T-cell (primary cell): ENCODE measurements around the gene LDB2. TPM values are rescaled to one million over a fixed set of nuclear protein-coding genes. Genes with fewer than 3 reads are reported as not detected.

Source experiments
- ATAC-seq, 4 experiments: fragments of 200-7000 bp in 3 of 4; fragments of 150-1000 bp in 1 of 4; cut with Tn5 transposase; replicated peaks in 1 of 4; 1 replicate in 3 of 4; 2 replicates in 1 of 4; pipeline ENCODE4 v1.10.0; 2021; ENCODE audit warnings: moderate library complexity in 3 of 4, mild to moderate bottlenecking in 2 of 4, moderate number of reproducible peaks in 1 of 4
- CTCF ChIA-PET, 2 donors: fragments of 300-600 bp; sonication (Branson Sonifier 250); formaldehyde crosslinking; loops; one replicate each; lab custom pipeline; 2022; ENCODE audit warnings: antibody characterized with exemption in 2 of 2; lab: Charles Lee
- POLR2A ChIA-PET, 2 donors: fragments of 300-600 bp; sonication (Branson Sonifier 250); formaldehyde crosslinking; loops; one replicate each; lab custom pipeline; 2022; ENCODE audit warnings: antibody characterized with exemption in 2 of 2; lab: Charles Lee
- DNase-seq, 35 experiments: peaks; one replicate each; pipeline versions ENCODE4 v3.0.0 to v3.0.0-alpha.2; 2013 to 2023
- H3K27ac ChIP-seq: one replicate; pipeline ENCODE4 v1.5.1; 2013; ENCODE audit warnings: low read length
- H3K27me3 ChIP-seq, 2 experiments: replicated peaks in 1 of 2; 1 replicate in 1 of 2; 2 replicates in 1 of 2; pipeline versions ENCODE4 v1.6.1 to v1.7.0; 2013; ENCODE audit warnings: low read length in 1 of 2, mixed read lengths in 1 of 2; ENCODE audit not compliant: control insufficient read depth in 2 of 2, insufficient read depth in 2 of 2; ENCODE audit errors: extremely low read depth in 1 of 2
- H3K36me3 ChIP-seq, 2 donors: 1 replicate in 1 of 2; 2 replicates in 1 of 2; pipeline versions ENCODE4 v1.6.1 to v1.7.0; 2013; ENCODE audit warnings: low read length in 1 of 2; ENCODE audit not compliant: control insufficient read depth in 2 of 2, insufficient read depth in 1 of 2; ENCODE audit errors: extremely low read depth in 1 of 2
- H3K4me1 ChIP-seq, 2 experiments: 1 replicate in 1 of 2; 2 replicates in 1 of 2; pipeline versions ENCODE4 v1.6.1 to v1.7.0; 2013; ENCODE audit warnings: low read length in 2 of 2, mixed read lengths in 1 of 2; ENCODE audit not compliant: insufficient read depth in 2 of 2, control insufficient read depth in 1 of 2; ENCODE audit errors: extremely low read depth in 1 of 2
- H3K4me3 ChIP-seq, 2 donors: 1 replicate in 1 of 2; 2 replicates in 1 of 2; pipeline versions ENCODE4 v1.5.1 to v1.7.0; 2013; ENCODE audit warnings: mild to moderate bottlenecking in 2 of 2, low read length in 1 of 2, moderate library complexity in 1 of 2; ENCODE audit not compliant: control insufficient read depth in 1 of 2; ENCODE audit errors: extremely low read depth in 1 of 2
- H3K9me3 ChIP-seq: 2 replicates; pipeline ENCODE4 v1.7.0; 2013
- H3K27ac Mint-ChIP-seq, 2 donors: one replicate each; pipeline ENCODE4 v1.8.0; 2020 to 2021; ENCODE audit warnings: mild to moderate bottlenecking in 2 of 2, mixed read lengths in 2 of 2
- H3K27me3 Mint-ChIP-seq, 2 donors: one replicate each; pipeline ENCODE4 v1.8.0; 2021 to 2022; ENCODE audit warnings: mixed read lengths in 2 of 2
- H3K36me3 Mint-ChIP-seq: one replicate; pipeline ENCODE4 v1.8.0; 2021; ENCODE audit warnings: mixed read lengths
- H3K4me1 Mint-ChIP-seq, 3 donors: one replicate each; pipeline ENCODE4 v1.8.0; 2020 to 2022; ENCODE audit warnings: mixed read lengths in 3 of 3, mild to moderate bottlenecking in 1 of 3
- H3K4me3 Mint-ChIP-seq, 3 donors: one replicate each; pipeline ENCODE4 v1.8.0; 2020 to 2022; ENCODE audit warnings: mild to moderate bottlenecking in 3 of 3, mixed read lengths in 3 of 3, moderate library complexity in 3 of 3
- H3K9me3 Mint-ChIP-seq, 3 donors: one replicate each; pipeline ENCODE4 v1.8.0; 2020 to 2022; ENCODE audit warnings: mixed read lengths in 3 of 3
- WGBS: methylation state at CpG from one replicate; pipeline ENCODE4 v1.1.5; 2013; ENCODE audit warnings: missing lambda C conversion rate; ENCODE audit not compliant: insufficient coverage; 5-methylcytosine and 5-hydroxymethylcytosine counted together
- total RNA-seq, 35 experiments: library from RNA in 6 of 35; stranded (reverse) in 6 of 35; fragments of 120-200 nt in 1 of 35; gene quantifications; one replicate each; pipeline versions ENCODE4 v1.2.1 to v1.2.4 and lab custom pipeline; 2013 to 2026

LDB2 gene
- total RNA-seq, 5 donors from 2014 or later (not counting 1 experiment from before 2014, with no cell fraction given) = 0.15 to 0.82 (median 0.39) TPM; not detected in 2

DNA sequence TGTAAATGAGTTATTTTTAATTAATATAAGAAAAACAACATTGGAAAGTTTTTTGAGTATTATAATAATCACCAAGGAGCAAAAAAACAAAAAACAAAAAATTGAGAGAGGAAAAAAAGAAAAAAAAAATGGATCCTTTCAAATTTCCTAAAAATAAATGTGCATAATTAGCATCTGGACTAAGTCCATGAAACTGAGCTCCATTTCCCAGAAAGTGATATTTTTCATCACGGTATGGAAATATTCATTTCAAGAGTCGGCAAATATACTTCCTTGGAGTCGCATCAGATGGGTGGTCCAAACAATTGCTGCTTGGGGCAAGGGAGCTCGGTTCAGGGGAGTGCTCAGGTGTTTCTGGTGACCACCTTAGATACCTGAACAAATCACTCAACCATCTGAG, 305.1 kb downstream of the LDB2 start:
- ChIA-PET POLR2A (no interaction called here), CTCF (interaction anchor here in 1 of 2 donors (0.7 kb wide), 1 partner anchor 85 kb away, joined by 3 read pairs; no protein-coding TSS in a partner anchor)
- no peaks in the 10 kb centered on the region for H3K36me3 ChIP-seq
- no peak overlapping the region for H3K27ac ChIP-seq
- H3K4me3 Mint-ChIP-seq = no peak overlapping the region
- H3K9me3 ChIP-seq = no peaks in the 10 kb centered on the region
- no peak for DNase-seq
- H3K4me1 ChIP-seq = peaks cover 0 to 5% of the 10 kb centered on the region in 2 experiments
- no peaks in the 10 kb centered on the region for H3K4me1 Mint-ChIP-seq
- ATAC-seq = no peak
- WGBS = no CpG with 5 or more reads among the region's 4 CpGs
- no peaks in the 10 kb centered on the region for H3K36me3 Mint-ChIP-seq
- H3K27ac Mint-ChIP-seq = no peak overlapping the region
- H3K27me3 ChIP-seq = no peaks in the 10 kb centered on the region
- no peaks in the 10 kb centered on the region for H3K9me3 Mint-ChIP-seq
- H3K4me3 ChIP-seq = no peak overlapping the region
- peaks cover 0 to 4% of the 10 kb centered on the region in 2 donors for H3K27me3 Mint-ChIP-seq

DNA sequence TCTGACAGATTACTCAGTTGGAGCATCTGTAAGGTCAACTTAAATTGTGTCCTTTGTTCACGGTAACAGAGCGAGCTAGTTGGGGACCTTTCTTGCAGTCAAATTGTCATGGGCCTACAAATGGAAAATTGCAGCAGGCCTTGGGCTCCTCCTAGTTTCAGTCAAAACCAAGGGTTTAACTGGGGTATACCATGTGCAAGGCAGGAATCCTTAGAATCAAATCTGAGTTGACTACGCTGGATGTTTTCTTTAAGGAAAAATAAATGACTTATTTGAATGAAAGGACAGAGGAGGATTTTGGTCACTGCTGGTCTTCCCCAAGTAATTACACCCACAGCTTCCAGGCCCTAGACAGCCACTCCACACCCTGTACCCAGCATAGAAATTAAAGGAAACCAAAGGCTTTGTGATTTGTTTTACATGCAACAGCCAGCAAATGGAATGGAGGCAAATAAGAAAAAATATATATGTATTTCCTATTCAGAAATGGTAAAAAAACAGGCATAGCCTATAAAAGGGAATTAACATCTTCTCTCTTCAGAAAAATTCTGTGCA, 307.1 kb downstream of the LDB2 start:
- no peak overlapping the region for H3K27ac ChIP-seq
- no peaks in the 10 kb centered on the region for H3K27me3 ChIP-seq
- WGBS = 96% methylated on average over 2 of the region's 3 CpGs
- no peak for DNase-seq
- ChIA-PET CTCF (interaction anchor here in 1 of 2 donors (0.7 kb wide), 1 partner anchor 331 kb away, joined by 3 read pairs; no protein-coding TSS in a partner anchor), POLR2A (no interaction called here)
- no peaks in the 10 kb centered on the region for H3K9me3 ChIP-seq
- Mint-ChIP-seq H3K36me3 (no peaks in the 10 kb centered on the region), H3K4me1 (no peaks in the 10 kb centered on the region), H3K27me3 (no peaks in the 10 kb centered on the region), H3K9me3 (no peaks in the 10 kb centered on the region), H3K4me3 (no peak overlapping the region), H3K27ac (no peak overlapping the region)
- H3K4me3 ChIP-seq = no peak overlapping the region
- no peaks in the 10 kb centered on the region for H3K4me1 ChIP-seq
- ATAC-seq = no peak
- H3K36me3 ChIP-seq = no peaks in the 10 kb centered on the region

DNA sequence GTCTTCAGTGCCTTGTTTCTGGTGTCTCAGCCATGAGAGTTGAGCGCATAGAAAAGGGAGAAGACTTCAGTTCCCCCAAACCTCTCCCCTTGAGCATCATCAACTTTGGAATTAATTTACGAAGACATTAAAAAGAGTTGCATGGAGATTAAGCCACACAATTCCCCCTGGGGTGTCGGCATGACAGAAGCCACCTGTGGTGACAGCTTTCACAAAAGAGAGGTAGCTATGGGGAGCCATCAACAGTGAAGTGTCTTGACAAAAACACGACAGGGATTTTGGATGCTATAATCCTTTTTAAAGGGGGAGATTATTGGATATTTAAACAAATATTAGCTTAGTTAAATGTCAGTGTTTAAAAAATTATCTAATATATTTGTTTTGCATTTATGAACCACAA, 307.6 kb downstream of the LDB2 start:
- H3K36me3 ChIP-seq = no peaks in the 10 kb centered on the region
- H3K27ac Mint-ChIP-seq = no peak overlapping the region
- H3K4me3 ChIP-seq = no peak overlapping the region
- no peaks in the 10 kb centered on the region for H3K4me1 ChIP-seq
- ChIA-PET CTCF (no interaction called here), POLR2A (no interaction called here)
- no peaks in the 10 kb centered on the region for H3K4me1 Mint-ChIP-seq
- no peak overlapping the region for H3K27ac ChIP-seq
- H3K4me3 Mint-ChIP-seq = no peak overlapping the region
- WGBS = 80% methylated on average over 1 of the region's 4 CpGs
- DNase-seq = no peak
- H3K9me3 ChIP-seq = no peaks in the 10 kb centered on the region
- H3K36me3 Mint-ChIP-seq = no peaks in the 10 kb centered on the region
- no peaks in the 10 kb centered on the region for H3K27me3 Mint-ChIP-seq
- H3K27me3 ChIP-seq = no peaks in the 10 kb centered on the region
- no peaks in the 10 kb centered on the region for H3K9me3 Mint-ChIP-seq
- no peak for ATAC-seq

DNA sequence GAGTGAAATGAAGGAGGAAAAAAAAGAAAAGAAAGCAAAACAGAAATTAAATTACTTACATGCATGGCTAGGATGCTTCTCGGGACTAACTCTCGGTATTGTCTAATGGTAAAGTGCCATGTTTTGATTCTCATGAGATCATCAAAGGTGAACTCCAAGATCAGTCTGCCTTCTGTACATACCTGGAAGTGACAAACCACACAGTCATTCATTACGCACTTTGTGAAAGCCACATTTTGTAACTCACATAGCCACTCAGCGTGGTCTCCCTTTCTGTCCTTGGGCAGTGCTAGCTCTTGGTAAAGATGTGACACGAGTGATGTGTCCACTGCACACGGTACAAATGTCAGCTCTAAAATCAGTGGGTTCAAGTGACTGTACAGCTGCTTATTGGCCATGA, 309.8 kb downstream of the LDB2 start:
- no peaks in the 10 kb centered on the region for H3K9me3 Mint-ChIP-seq
- H3K36me3 ChIP-seq = no peaks in the 10 kb centered on the region
- ChIA-PET POLR2A (no interaction called here), CTCF (no interaction called here)
- no peaks in the 10 kb centered on the region for H3K4me1 Mint-ChIP-seq
- no peaks in the 10 kb centered on the region for H3K27me3 Mint-ChIP-seq
- DNase-seq (no peak), ATAC-seq (no peak)
- no peak overlapping the region for H3K4me3 Mint-ChIP-seq
- H3K27me3 ChIP-seq = no peaks in the 10 kb centered on the region
- no peaks in the 10 kb centered on the region for H3K36me3 Mint-ChIP-seq
- no peaks in the 10 kb centered on the region for H3K9me3 ChIP-seq
- no peak overlapping the region for H3K4me3 ChIP-seq
- no peak overlapping the region for H3K27ac ChIP-seq
- WGBS = 93% methylated on average over 3 of the region's 6 CpGs
- no peak overlapping the region for H3K27ac Mint-ChIP-seq
- no peaks in the 10 kb centered on the region for H3K4me1 ChIP-seq

DNA sequence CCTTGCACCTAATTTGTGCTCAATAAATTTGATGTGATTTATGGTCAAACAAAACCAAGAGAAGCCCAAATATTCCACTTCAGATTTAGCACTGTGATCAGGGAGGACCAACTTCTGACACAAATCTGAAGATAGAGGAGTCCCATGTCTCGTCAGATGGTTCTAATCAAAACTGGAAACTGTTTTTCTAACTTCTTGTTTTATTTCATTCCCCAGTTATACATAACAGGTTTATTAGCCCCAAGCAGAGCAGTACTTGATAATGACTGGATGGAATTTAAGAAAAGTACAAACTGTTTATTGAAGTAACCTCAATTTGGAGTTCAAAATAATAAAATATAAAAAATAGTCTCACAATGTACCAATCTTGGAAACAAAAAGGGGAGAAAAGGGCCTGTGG, 310.3 kb downstream of the LDB2 start:
- Histone ChIP-seq H3K9me3 (no peaks in the 10 kb centered on the region), H3K27me3 (no peaks in the 10 kb centered on the region), H3K4me1 (no peaks in the 10 kb centered on the region), H3K27ac (no peak overlapping the region), H3K36me3 (no peaks in the 10 kb centered on the region), H3K4me3 (no peak overlapping the region)
- no peak for ATAC-seq
- DNase-seq = no peak
- H3K4me1 Mint-ChIP-seq = no peaks in the 10 kb centered on the region
- no peaks in the 10 kb centered on the region for H3K27me3 Mint-ChIP-seq
- H3K36me3 Mint-ChIP-seq = no peaks in the 10 kb centered on the region
- CTCF ChIA-PET = no interaction called here
- H3K27ac Mint-ChIP-seq = no peak overlapping the region
- no peaks in the 10 kb centered on the region for H3K9me3 Mint-ChIP-seq
- no CpG with 5 or more reads among the region's 1 CpG for WGBS
- POLR2A ChIA-PET = no interaction called here
- no peak overlapping the region for H3K4me3 Mint-ChIP-seq

DNA sequence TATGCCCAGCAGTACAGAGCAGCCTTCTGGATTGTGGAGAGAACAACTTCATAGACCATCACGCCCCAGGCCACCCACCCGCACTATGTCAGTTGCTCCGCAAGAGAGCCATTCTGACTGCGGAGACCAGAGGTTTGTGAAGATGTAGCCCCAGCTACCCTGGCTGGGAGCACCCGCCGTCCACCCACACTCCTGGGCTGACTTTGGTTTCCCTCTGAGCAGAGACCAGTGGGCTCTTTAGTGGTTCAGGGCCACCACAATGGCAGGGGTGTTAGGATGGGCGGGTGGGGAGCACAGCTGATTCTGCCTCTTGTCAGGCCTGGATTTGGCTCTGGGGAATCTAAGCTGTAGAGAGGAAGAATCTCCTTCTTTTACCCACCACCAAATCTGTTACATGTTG, 313.4 kb downstream of the LDB2 start:
- POLR2A ChIA-PET = no interaction called here
- H3K27ac Mint-ChIP-seq = no peak overlapping the region
- H3K4me3 Mint-ChIP-seq = no peak overlapping the region
- Histone ChIP-seq H3K9me3 (no peaks in the 10 kb centered on the region), H3K27me3 (no peaks in the 10 kb centered on the region), H3K27ac (no peak overlapping the region), H3K4me3 (no peak overlapping the region), H3K4me1 (no peaks in the 10 kb centered on the region), H3K36me3 (no peaks in the 10 kb centered on the region)
- H3K4me1 Mint-ChIP-seq = no peaks in the 10 kb centered on the region
- no peak for DNase-seq
- no peaks in the 10 kb centered on the region for H3K27me3 Mint-ChIP-seq
- WGBS = 97% methylated on average over 6 of the region's 7 CpGs
- H3K9me3 Mint-ChIP-seq = no peaks in the 10 kb centered on the region
- no peak for ATAC-seq
- H3K36me3 Mint-ChIP-seq = no peaks in the 10 kb centered on the region
- CTCF ChIA-PET = no interaction called here

DNA sequence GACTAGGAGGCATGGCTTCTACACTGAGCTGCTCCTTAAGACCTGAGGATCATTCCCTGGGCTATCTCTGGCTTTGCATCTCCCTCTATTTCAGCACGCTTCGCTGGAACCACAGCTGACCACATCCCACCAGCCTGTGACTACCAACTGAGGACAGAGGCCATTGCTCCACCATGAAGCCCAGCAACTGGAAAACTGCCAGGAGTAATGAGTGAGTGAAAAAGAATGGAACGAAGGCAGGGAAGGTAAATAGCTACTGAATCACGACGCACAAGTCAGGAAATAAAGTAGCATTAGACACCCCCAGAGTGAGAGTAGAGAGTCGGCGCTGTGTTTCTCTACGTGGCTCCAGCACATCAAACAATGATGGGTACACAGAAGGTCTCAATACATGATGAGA, 314.7 kb downstream of the LDB2 start:
- 91% methylated on average over 6 of the region's 8 CpGs for WGBS
- Histone ChIP-seq H3K36me3 (no peaks in the 10 kb centered on the region), H3K27ac (no peak overlapping the region), H3K27me3 (no peaks in the 10 kb centered on the region), H3K9me3 (no peaks in the 10 kb centered on the region), H3K4me3 (no peak overlapping the region), H3K4me1 (no peaks in the 10 kb centered on the region)
- Mint-ChIP-seq H3K27me3 (no peaks in the 10 kb centered on the region), H3K4me1 (no peaks in the 10 kb centered on the region), H3K36me3 (no peaks in the 10 kb centered on the region), H3K9me3 (no peaks in the 10 kb centered on the region), H3K4me3 (no peak overlapping the region), H3K27ac (no peak overlapping the region)
- POLR2A ChIA-PET = no interaction called here
- CTCF ChIA-PET = no interaction called here
- DNase-seq = no peak
- ATAC-seq = no peak
